ENCODE measurements around the gene TFDP1. TPM values are rescaled to one million over a fixed set of nuclear protein-coding genes. Genes with fewer than 3 reads are reported as not detected.

TFDP1 gene
- total and polyA plus RNA-seq, 4 experiments from 2014 or later = 20.7 to 63.4 (median 39.4) TPM

DNA sequence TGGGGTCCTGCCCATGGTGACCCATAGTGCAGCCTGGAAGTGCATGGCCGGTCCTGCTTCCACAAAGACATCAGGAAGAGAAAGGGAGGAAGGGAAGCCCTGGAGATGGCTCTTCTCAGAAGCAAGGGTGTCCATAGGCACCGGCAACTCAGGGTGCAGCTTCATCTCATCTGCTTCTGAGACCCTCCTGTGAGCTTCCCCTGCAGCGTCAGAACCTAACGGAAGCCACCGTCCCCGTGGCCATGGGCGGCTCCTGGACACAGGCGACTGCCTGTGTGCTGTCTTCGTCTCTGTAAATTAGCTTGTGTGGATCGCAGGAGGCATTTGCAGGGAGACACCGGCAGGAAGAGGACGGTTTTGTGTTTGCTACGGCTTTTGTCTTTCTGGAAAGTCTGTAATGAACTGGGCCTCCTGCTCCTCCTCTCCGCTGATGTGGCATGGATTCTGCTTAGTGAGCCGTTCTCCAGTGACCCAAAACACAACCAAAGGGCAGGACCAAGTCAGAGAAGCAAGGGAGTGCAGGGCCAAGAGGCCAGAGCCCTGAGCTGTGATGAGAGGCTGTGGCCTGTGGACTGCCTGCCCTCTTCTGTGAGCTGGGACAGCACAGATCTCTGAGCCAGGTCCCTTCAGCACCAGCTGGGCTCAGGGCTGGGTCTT, 70.9 kb downstream of the TFDP1 start:
- Histone ChIP-seq H3K36me3 (ENCODE audit: insufficient read depth, low read length) (no peaks in the 10 kb centered on the region), H3K4me3 (ENCODE audit: low read length in 2 of 2) (no peak overlapping the region), H3K27me3 (ENCODE audit: insufficient read depth, low read length) (no peaks in the 10 kb centered on the region), H3K27ac (ENCODE audit: low read depth, low read length) (no peak overlapping the region), H3K4me1 (ENCODE audit: insufficient read depth, low read length) (no peaks in the 10 kb centered on the region), H3K9me3 (ENCODE audit: control insufficient read depth in 1 of 2, low read length in 2 of 2) (no peaks in the 10 kb centered on the region)
- DNase-seq = no peak
- H3K9me3 Mint-ChIP-seq = peaks cover 0 to 5% (median 0%) of the 10 kb centered on the region in 8 donors
- no peak overlapping the region for H3K27ac Mint-ChIP-seq
- ChIA-PET CTCF (ENCODE audit: partially characterized antibody) (no interaction called here), POLR2A (ENCODE audit: partially characterized antibody) (no interaction called here)
- intact Hi-C loops (cut with micrococcal nuclease) = no loop called here
- H3K4me3 Mint-ChIP-seq = no peak overlapping the region
- no peaks in the 10 kb centered on the region for H3K27me3 Mint-ChIP-seq
- no peaks in the 10 kb centered on the region for H3K36me3 Mint-ChIP-seq
- peaks cover 0 to 7% (median 3%) of the 10 kb centered on the region in 4 donors for H3K4me1 Mint-ChIP-seq

- ChIA-PET POLR2A (ENCODE audit: partially characterized antibody) (no interaction called here), CTCF (ENCODE audit: partially characterized antibody) (no interaction called here)
- no peak overlapping the region for H3K4me3 ChIP-seq (ENCODE audit: low read length in 2 of 2)
- no peaks in the 10 kb centered on the region for H3K27me3 ChIP-seq (ENCODE audit: insufficient read depth, low read length)
- no peaks in the 10 kb centered on the region for H3K36me3 ChIP-seq (ENCODE audit: insufficient read depth, low read length)
- Mint-ChIP-seq H3K9me3 (peaks cover 0 to 10% (median 5%) of the 10 kb centered on the region in 8 donors), H3K36me3 (peaks cover 1 to 5% of the 10 kb centered on the region in 2 donors), H3K27me3 (no peaks in the 10 kb centered on the region), H3K27ac (no peak overlapping the region), H3K4me1 (peaks cover 0 to 7% (median 3%) of the 10 kb centered on the region in 4 donors), H3K4me3 (no peak overlapping the region)
- no peak overlapping the region for H3K27ac ChIP-seq (ENCODE audit: low read depth, low read length)
- no peak for DNase-seq
- H3K4me1 ChIP-seq (ENCODE audit: insufficient read depth, low read length) = no peaks in the 10 kb centered on the region
- intact Hi-C loops (cut with micrococcal nuclease) = no loop called here
- H3K9me3 ChIP-seq (ENCODE audit: control insufficient read depth in 1 of 2, low read length in 2 of 2) = no peaks in the 10 kb centered on the region
Observed at GRCh38 chr13:113656003-113656588, 71.5 kb downstream of the TFDP1 start.

- DNase-seq = no peak
- POLR2A ChIA-PET (ENCODE audit: partially characterized antibody) = no interaction called here
- Histone ChIP-seq H3K4me3 (ENCODE audit: low read length in 2 of 2) (no peak overlapping the region), H3K27me3 (ENCODE audit: insufficient read depth, low read length) (no peaks in the 10 kb centered on the region), H3K9me3 (ENCODE audit: control insufficient read depth in 1 of 2, low read length in 2 of 2) (no peaks in the 10 kb centered on the region), H3K36me3 (ENCODE audit: insufficient read depth, low read length) (no peaks in the 10 kb centered on the region), H3K4me1 (ENCODE audit: insufficient read depth, low read length) (no peaks in the 10 kb centered on the region), H3K27ac (ENCODE audit: low read depth, low read length) (no peak overlapping the region)
- intact Hi-C loops (cut with micrococcal nuclease) = no loop called here
- Mint-ChIP-seq H3K27ac (no peak overlapping the region), H3K4me3 (no peak overlapping the region), H3K27me3 (no peaks in the 10 kb centered on the region), H3K9me3 (peaks cover 0 to 19% (median 14%) of the 10 kb centered on the region in 8 donors), H3K4me1 (peaks cover 0 to 7% (median 3%) of the 10 kb centered on the region in 4 donors), H3K36me3 (peaks cover 1 to 14% of the 10 kb centered on the region in 2 donors)
- CTCF ChIA-PET (ENCODE audit: partially characterized antibody) = no interaction called here
Observed at GRCh38 chr13:113656831-113657671, 72.5 kb downstream of the TFDP1 start.

- no peaks in the 10 kb centered on the region for H3K27me3 Mint-ChIP-seq
- no peaks in the 10 kb centered on the region for H3K36me3 ChIP-seq (ENCODE audit: insufficient read depth, low read length)
- H3K4me1 ChIP-seq (ENCODE audit: insufficient read depth, low read length) = no peaks in the 10 kb centered on the region
- H3K27ac Mint-ChIP-seq = no peak within 1 kb of the TSS
- POLR2A ChIA-PET (ENCODE audit: partially characterized antibody) = no interaction called here
- H3K4me3 ChIP-seq (ENCODE audit: low read length in 2 of 2) = no peak within 1 kb of the TSS
- DNase-seq = no peak
- intact Hi-C loops (cut with micrococcal nuclease) = no loop called here
- H3K36me3 Mint-ChIP-seq = peaks cover 1 to 14% of the 10 kb centered on the region in 2 donors
- H3K9me3 ChIP-seq (ENCODE audit: control insufficient read depth in 1 of 2, low read length in 2 of 2) = no peaks in the 10 kb centered on the region
- H3K27me3 ChIP-seq (ENCODE audit: insufficient read depth, low read length) = no peaks in the 10 kb centered on the region
- no peak within 1 kb of the TSS for H3K4me3 Mint-ChIP-seq
- H3K4me1 Mint-ChIP-seq = peaks cover 0 to 7% (median 3%) of the 10 kb centered on the region in 4 donors
- no peak within 1 kb of the TSS for H3K27ac ChIP-seq (ENCODE audit: low read depth, low read length)
- CTCF ChIA-PET (ENCODE audit: partially characterized antibody) = no interaction called here
- H3K9me3 Mint-ChIP-seq = peaks cover 0 to 23% (median 17%) of the 10 kb centered on the region in 8 donors
Observed at GRCh38 chr13:113657851-113658741, 73.5 kb downstream of the TFDP1 start, which contains the start of gene ATP4B. Gene ATP4B (minus strand): TSS chr13:113658198. CDS start chr13:113658144, 54 bp downstream.

- H3K4me3 Mint-ChIP-seq = no peak overlapping the region
- H3K27ac Mint-ChIP-seq = no peak overlapping the region
- intact Hi-C loops (cut with micrococcal nuclease) = no loop called here
- peaks cover 0 to 23% (median 17%) of the 10 kb centered on the region in 8 donors for H3K9me3 Mint-ChIP-seq
- H3K27me3 Mint-ChIP-seq = no peaks in the 10 kb centered on the region
- no peaks in the 10 kb centered on the region for H3K27me3 ChIP-seq (ENCODE audit: insufficient read depth, low read length)
- CTCF ChIA-PET (ENCODE audit: partially characterized antibody) = no interaction called here
- no peak for DNase-seq
- H3K9me3 ChIP-seq (ENCODE audit: control insufficient read depth in 1 of 2, low read length in 2 of 2) = no peaks in the 10 kb centered on the region
- H3K4me3 ChIP-seq (ENCODE audit: low read length in 2 of 2) = no peak overlapping the region
- peaks cover 0 to 4% (median 1%) of the 10 kb centered on the region in 4 donors for H3K4me1 Mint-ChIP-seq
- H3K36me3 Mint-ChIP-seq = peaks cover 1 to 14% of the 10 kb centered on the region in 2 donors
- H3K36me3 ChIP-seq (ENCODE audit: insufficient read depth, low read length) = no peaks in the 10 kb centered on the region
- no peak overlapping the region for H3K27ac ChIP-seq (ENCODE audit: low read depth, low read length)
- H3K4me1 ChIP-seq (ENCODE audit: insufficient read depth, low read length) = no peaks in the 10 kb centered on the region
- POLR2A ChIA-PET (ENCODE audit: partially characterized antibody) = no interaction called here
Observed at GRCh38 chr13:113658836-113659235, 74.3 kb downstream of the TFDP1 start.

DNA sequence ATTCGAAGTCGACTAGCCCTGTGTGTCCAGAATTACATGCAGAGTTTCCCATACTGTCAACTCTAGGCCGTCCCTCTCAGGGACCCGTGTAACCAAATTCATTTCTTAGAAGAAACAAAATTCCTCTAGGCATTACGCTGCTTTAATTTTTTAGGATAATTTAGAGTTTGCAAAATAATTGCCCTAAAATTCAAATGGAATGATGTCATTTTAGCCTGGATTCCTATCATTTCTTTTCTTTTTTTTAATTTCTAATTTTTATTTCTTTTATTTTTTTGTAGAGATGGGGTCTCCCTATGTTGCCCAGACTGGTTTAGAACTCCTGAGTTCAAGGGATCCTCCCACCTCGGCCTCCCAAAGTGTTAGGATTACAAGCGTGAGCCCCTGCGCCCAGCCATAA, 74.8 kb downstream of the TFDP1 start:
- Mint-ChIP-seq H3K4me1 (no peaks in the 10 kb centered on the region), H3K27ac (no peak overlapping the region), H3K27me3 (no peaks in the 10 kb centered on the region), H3K4me3 (no peak overlapping the region), H3K9me3 (peaks cover 0 to 23% (median 17%) of the 10 kb centered on the region in 8 donors), H3K36me3 (peaks cover 1 to 14% of the 10 kb centered on the region in 2 donors)
- Histone ChIP-seq H3K27ac (ENCODE audit: low read depth, low read length) (no peak overlapping the region), H3K9me3 (ENCODE audit: control insufficient read depth in 1 of 2, low read length in 2 of 2) (no peaks in the 10 kb centered on the region), H3K36me3 (ENCODE audit: insufficient read depth, low read length) (no peaks in the 10 kb centered on the region), H3K4me1 (ENCODE audit: insufficient read depth, low read length) (no peaks in the 10 kb centered on the region), H3K4me3 (ENCODE audit: low read length in 2 of 2) (no peak overlapping the region), H3K27me3 (ENCODE audit: insufficient read depth, low read length) (no peaks in the 10 kb centered on the region)
- intact Hi-C loops (cut with micrococcal nuclease) = no loop called here
- POLR2A ChIA-PET (ENCODE audit: partially characterized antibody) = no interaction called here
- DNase-seq = no peak
- CTCF ChIA-PET (ENCODE audit: partially characterized antibody) = no interaction called here
